ENCODE measurements around the gene ST6GALNAC4. TPM values are rescaled to one million over a fixed set of nuclear protein-coding genes. Genes with fewer than 3 reads are reported as not detected.

ST6GALNAC4 gene
- total RNA-seq, 6 donors from 2014 or later = 41.3 to 105 (median 56.2) TPM

DNA sequence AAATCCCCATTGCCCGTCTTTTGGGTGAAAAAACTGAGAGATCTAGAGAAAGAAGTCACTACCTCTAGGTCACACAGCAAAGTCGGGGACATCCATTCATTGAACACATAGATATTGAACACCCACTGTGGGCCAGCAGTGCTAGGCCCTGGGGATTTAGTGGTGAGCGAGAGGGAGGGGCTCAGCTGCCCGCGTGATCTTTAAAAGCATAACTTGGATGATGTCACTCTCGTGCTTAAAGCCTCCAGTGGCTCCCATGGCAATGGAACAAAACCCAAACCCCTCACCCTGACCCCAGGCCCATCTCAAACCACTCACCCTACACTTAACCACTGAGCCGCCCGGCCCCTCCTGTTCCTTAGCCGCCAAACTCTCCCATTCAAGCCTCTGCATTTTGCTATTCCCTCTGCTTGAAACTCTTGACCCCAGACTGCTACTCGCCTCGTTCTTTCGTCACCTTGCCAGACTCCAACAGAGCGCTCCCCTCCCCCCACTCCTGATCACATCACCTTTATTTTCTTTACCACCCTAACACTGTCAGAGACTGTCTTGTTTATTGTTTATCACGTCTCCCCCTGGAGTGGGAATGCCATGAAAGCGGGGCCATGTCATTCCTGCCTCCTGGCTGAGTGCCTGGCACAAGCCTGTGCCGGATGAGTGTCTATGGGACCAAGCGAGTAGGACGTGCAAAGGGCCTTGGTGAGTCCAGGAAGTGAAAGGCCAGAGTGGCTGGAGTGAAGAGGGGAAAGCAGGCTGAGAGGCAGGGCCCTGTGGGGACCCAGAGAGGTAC, 14.4 kb upstream of the ST6GALNAC4 start:
- H3K36me3 ChIP-seq = peaks cover 0 to 8% (median 3%) of the 10 kb centered on the region in 4 donors
- peak; percentile 34 to 84 for ATAC-seq (ENCODE audit: low FRiP score in 2 of 2)
- peaks cover 41 to 63% (median 45%) of the 10 kb centered on the region in 4 donors for H3K4me1 ChIP-seq
- TF ChIP-seq, protein P1, sequence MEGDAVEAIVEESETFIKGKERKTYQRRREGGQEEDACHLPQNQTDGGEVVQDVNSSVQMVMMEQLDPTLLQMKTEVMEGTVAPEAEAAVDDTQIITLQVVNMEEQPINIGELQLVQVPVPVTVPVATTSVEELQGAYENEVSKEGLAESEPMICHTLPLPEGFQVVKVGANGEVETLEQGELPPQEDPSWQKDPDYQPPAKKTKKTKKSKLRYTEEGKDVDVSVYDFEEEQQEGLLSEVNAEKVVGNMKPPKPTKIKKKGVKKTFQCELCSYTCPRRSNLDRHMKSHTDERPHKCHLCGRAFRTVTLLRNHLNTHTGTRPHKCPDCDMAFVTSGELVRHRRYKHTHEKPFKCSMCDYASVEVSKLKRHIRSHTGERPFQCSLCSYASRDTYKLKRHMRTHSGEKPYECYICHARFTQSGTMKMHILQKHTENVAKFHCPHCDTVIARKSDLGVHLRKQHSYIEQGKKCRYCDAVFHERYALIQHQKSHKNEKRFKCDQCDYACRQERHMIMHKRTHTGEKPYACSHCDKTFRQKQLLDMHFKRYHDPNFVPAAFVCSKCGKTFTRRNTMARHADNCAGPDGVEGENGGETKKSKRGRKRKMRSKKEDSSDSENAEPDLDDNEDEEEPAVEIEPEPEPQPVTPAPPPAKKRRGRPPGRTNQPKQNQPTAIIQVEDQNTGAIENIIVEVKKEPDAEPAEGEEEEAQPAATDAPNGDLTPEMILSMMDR (IDR thresholded peaks at IDR 0.05) = no peak
- peak in 1 of 2 donors; percentile 39 for TF ChIP-seq POLR2AphosphoS5 (IDR thresholded peaks at IDR 0.05)
- peak in 1 of 4 donors; percentile 42 for TF ChIP-seq POLR2A (IDR thresholded peaks at IDR 0.05)
- TF ChIP-seq EP300 (IDR thresholded peaks at IDR 0.05) = peak in 1 of 4 donors; percentile 64
- H3K4me3 ChIP-seq = peak overlapping the region in 3 of 4 donors; percentile 51 to 64 (median 58)
- WGBS, 2 donors = 25 to 37% methylated on average over 18 of the region's 18 CpGs
- peak overlapping the region; percentile 22 to 83 (median 69) for H3K27ac ChIP-seq
- no peaks in the 10 kb centered on the region for H3K9me3 ChIP-seq
- H3K27me3 ChIP-seq = peaks cover 0 to 12% (median 5%) of the 10 kb centered on the region in 4 donors
- peak in 1 of 2 donors; percentile 58 for DNase-seq

DNA sequence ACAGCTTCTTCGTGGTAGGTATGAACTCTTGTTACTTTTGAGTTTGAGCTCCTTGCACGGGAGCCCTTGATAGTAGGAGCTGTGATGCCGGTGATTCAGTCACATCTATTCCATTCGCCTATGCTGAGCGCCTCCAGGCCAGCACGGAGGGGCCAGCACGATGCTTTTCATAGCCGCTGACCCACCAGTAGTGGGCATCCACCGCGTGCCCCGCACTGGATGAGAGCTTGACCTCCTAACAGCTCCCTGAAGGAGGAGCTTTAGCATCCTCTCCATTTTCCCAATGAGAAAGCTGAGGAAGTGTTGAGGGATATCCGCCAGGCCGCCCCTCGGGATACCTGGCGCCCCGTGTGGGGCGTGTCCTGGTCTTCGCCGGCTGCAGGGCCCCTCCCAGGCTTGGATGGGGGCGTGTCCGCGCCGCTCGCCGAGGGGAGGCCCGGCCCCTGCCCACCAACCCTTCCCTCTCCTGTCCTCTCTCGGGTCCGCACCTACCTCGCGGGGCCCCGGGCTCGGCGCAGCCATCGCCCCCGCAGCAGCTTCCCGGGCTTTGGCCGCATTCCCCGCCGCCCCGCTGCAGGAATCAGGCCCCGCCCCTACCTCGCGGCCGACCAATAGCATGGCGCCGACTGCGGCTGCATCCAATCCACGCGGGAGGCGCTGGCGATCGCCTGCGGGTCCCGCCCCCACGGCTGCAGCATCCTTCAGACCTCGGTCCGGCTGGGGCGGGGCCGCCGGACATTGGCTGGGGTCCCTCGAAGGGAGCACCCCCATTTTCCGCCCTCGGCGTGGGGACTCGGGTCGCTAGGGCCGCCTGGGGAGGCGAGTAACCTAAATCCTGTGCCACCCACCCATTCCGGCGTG, 13.6 kb upstream of the ST6GALNAC4 start, which contains the start of gene PIP5KL1:
Gene PIP5KL1 (minus strand): TSS at position 547 of the 861 bp plus-strand sequence. CDS start 25 bp downstream, at position 522.
- peak within 1 kb of the TSS; percentile 13 to 64 (median 54) for H3K4me3 ChIP-seq
- peak in 1 of 4 donors; percentile 54 for TF ChIP-seq POLR2A (IDR thresholded peaks at IDR 0.05)
- no peak for TF ChIP-seq POLR2AphosphoS5 (IDR thresholded peaks at IDR 0.05)
- no peak for TF ChIP-seq EP300 (IDR thresholded peaks at IDR 0.05)
- no peaks in the 10 kb centered on the region for H3K9me3 ChIP-seq
- WGBS, 2 donors = 3 to 7% methylated on average over 14 to 51 of the region's 70 CpGs
- peak; percentile 82 to 93 for ATAC-seq (ENCODE audit: low FRiP score in 2 of 2)
- peaks cover 0 to 12% (median 5%) of the 10 kb centered on the region in 4 donors for H3K27me3 ChIP-seq
- H3K4me1 ChIP-seq = peaks cover 33 to 54% (median 37%) of the 10 kb centered on the region in 4 donors
- DNase-seq = peak; percentile 88 to 97
- peaks cover 0 to 8% (median 3%) of the 10 kb centered on the region in 4 donors for H3K36me3 ChIP-seq
- H3K27ac ChIP-seq = peak within 1 kb of the TSS; percentile 22 to 83 (median 69)

DNA sequence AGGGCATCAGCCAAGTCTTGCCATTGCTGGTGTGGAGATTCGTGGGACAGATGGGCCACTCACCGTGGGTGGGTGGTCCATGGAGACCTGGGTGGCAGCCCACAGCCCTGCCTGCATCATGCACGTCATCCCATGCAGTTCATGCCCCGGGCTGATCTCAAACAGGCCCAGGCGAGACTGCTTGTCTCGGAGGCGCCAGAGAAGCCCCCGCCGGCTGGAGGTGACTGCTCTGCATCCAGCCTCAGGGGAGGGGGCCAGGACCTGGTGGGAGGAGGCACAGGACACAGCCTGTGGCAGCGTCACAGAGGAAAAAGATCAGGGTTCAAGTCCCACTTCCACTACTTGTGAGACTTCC, 12.8 kb upstream of the ST6GALNAC4 start:
- Histone ChIP-seq H3K27me3 (peaks cover 0 to 12% (median 5%) of the 10 kb centered on the region in 4 donors), H3K27ac (no peak overlapping the region), H3K36me3 (peaks cover 0 to under 1% (median 0%) of the 10 kb centered on the region in 4 donors), H3K4me3 (no peak overlapping the region), H3K4me1 (peaks cover 32 to 46% (median 35%) of the 10 kb centered on the region in 4 donors), H3K9me3 (no peaks in the 10 kb centered on the region)
- peak in 1 of 2 donors; percentile 59 for DNase-seq
- 80 to 95% methylated on average over 3 to 10 of the region's 10 CpGs for WGBS, 2 donors
- TF ChIP-seq POLR2AphosphoS5 (IDR thresholded peaks at IDR 0.05) = no peak
- TF ChIP-seq EP300 (IDR thresholded peaks at IDR 0.05) = no peak
- TF ChIP-seq, protein P1 (IDR thresholded peaks at IDR 0.05) = no peak
- no peak for TF ChIP-seq POLR2A (IDR thresholded peaks at IDR 0.05)
- no peak for ATAC-seq (ENCODE audit: low FRiP score in 2 of 2)

DNA sequence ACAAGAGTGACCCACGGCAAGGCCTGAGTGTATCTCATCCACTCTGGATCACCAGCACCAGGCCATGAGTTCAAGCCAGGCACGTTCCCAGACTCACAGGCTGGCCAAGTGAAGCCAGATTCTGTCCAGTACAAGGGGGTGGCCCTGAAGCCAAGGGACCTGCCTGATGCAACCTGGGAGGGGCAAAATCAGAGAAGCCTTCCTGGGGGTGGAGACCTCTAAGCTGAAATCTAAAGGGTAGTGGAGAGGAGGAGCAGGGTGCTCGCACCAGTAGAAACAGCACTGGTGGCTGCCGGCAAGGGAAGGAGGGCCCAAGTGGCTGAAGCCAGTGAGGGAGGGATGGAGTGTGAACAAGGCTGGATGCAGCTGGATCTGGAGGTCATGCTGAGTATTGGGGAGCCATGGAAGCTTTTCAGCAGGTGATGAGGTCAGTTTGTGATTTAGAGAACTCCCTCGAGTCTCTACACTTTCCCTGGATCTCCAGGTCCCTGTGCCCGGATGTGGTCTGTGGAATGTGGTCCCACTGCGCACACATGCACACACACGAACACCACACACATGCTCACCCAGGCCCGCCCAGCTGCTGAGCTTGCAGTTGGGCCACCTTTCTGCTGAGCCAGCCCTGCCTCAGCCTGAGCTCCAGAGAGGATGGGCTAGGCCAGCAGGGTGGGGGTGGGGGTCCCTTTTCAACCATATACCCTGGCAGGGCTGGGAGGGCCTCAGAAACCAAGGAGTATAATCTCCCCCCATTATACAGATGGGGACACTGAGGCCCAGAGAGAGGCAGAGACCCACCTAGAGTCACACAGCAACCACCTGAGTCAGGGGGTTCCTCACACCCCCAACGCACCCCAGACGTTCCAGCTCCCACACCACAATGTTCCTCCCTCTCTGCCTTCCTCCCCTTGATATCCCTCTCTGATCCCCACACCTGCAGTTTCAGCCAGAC, 12.1 kb upstream of the ST6GALNAC4 start:
- H3K4me3 ChIP-seq = no peak overlapping the region
- TF ChIP-seq POLR2A (IDR thresholded peaks at IDR 0.05) (no peak), EP300 (IDR thresholded peaks at IDR 0.05) (no peak), POLR2AphosphoS5 (IDR thresholded peaks at IDR 0.05) (no peak)
- TF ChIP-seq, protein P1 (IDR thresholded peaks at IDR 0.05) = no peak
- no peak overlapping the region for H3K27ac ChIP-seq
- peaks cover 0 to 12% (median 5%) of the 10 kb centered on the region in 4 donors for H3K27me3 ChIP-seq
- H3K9me3 ChIP-seq = no peaks in the 10 kb centered on the region
- WGBS, 2 donors = 76 to 77% methylated on average over 7 to 11 of the region's 11 CpGs
- peaks cover 32 to 44% (median 35%) of the 10 kb centered on the region in 4 donors for H3K4me1 ChIP-seq
- ATAC-seq (ENCODE audit: low FRiP score in 2 of 2) (no peak), DNase-seq (no peak)
- no peaks in the 10 kb centered on the region for H3K36me3 ChIP-seq
